Skin of body (tissue), 2 donors: ENCODE data around the gene CARD14. TPM values are rescaled to one million over a fixed set of nuclear protein-coding genes. Genes with fewer than 3 reads are reported as not detected.

Experiments used
- DNase-seq: peaks from one replicate; lab custom pipeline; 2025; lab: John Stamatoyannopoulos, UW
- total RNA-seq: library from RNA; depleted of rRNA; stranded (reverse); fragments of >200 nt; gene quantifications from one replicate; pipeline ENCODE4 v1.2.3, GENCODE V29; 2014

The CARD14 gene
- total RNA-seq, 1 donor from 2014 or later = 7.3 TPM

DNA sequence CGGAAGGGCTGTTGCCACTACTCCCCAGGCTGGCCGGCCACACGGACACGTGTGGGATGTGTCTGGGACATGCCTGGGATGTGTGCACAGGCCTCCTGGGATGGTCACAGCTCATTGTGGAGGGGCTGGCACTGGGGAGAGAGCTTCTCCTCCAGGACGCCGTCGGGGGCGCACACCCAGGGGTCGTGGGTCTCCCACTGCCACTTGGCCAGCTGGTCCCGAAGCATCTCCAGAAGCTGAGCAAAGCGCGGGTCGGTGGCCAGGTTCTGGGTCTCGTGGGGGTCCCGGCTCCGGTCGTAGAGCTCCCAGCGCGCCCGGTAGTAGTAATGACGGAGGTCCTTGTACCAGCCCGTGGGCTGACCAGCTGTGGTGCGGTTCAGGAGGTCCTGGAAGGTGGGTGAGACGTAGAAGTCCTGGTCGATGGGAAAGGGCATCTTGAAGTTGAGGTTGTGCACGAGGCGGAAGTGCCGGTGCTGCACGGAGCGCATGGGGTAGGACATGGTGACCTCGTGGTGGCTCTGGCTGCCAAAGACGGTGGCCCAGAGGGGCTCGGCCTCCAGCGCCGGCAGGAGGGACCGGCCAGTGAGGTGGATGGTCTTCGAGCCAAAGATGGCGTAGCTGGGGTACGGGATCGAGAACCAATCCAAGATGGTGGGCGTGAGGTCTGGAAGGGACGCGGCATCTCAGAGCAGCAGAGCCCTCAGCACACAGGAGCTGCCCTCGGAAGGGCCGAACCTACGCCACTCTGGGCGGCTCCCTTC is 40.7 kb downstream of the CARD14 start:
- DNase-seq = no peak

GRCh38 chr17:80212109-80212508 is 42.3 kb downstream of the CARD14 start:
- no peak for DNase-seq

- no peak for DNase-seq
Observed at GRCh38 chr17:80212511-80212910, 42.7 kb downstream of the CARD14 start.

DNA sequence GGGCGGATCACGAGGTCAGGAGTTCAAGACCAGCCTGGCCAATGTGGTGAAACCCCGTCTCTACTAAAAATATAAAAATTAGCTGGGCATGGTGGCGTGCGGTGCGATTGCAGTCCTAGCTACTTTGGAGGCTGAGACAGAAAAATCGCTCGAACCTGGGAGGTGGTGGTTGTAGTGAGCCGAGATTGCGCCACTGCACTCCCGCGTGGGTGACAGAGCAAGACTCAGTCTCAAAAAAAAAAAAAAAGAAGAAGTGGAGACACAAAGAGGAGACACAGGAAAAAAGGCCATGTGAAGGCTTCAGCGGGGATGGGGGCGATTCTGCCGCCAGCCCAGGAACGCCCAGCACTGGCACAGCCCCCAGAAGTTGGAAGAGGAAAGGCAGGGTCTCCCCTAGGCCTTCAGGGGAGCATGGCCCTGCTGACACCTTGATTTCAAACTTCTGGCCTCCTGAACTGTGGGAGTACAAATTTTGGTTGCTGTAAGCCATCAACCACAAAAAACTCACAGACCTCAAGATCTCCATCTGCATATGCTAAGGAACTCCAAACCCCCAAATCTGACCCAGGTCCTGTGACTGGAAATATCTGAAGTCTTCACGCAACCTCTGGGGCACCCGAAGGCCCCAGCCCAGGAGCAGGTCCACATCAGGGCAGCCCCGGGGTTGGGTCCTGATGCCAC is 43.3 kb downstream of the CARD14 start:
- DNase-seq = no peak

DNA sequence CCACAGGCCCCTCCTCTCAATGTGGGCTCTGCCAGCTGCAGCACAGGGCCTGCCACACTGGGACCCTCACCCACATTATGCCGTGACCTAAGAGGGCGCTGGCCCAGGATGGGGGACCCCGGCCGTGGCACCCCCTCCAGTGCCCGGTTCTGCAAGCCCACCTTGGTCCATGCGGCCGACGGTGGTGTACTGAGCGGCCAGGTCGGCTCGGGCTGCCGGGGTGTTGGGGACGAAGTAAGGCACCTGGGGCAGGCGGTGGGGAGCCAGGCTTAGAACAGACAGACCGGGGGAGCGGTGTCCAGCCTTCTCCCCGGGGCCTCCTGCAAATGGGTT is 43.8 kb downstream of the CARD14 start:
- DNase-seq = no peak

- no peak for DNase-seq
Observed at GRCh38 chr17:80214012-80214877, 44.4 kb downstream of the CARD14 start.

DNA sequence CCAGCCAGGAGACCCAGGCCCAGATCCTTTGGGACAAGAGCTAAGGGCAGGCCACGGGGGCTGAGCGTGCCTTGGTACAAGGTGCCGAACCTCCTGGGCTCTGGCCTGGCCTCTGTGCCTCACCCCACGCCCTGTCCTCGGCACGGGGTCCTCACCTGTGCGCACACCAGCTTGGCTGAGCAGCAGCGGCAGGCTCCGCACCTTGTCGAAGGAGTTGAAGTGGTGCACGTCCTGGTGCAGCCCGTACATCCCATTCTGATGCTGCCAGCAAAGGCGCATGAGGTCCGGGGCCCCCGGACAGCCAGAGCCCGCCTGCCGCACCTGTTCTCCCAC is 45.0 kb downstream of the CARD14 start:
- DNase-seq = no peak

GRCh38 chr17:80216473-80217456 is 46.9 kb downstream of the CARD14 start:
- no peak for DNase-seq

GRCh38 chr17:80217703-80218362 is 48.0 kb downstream of the CARD14 start:
- DNase-seq = no peak

- DNase-seq = no peak
Observed at GRCh38 chr17:80218391-80218790, 48.6 kb downstream of the CARD14 start.

DNA sequence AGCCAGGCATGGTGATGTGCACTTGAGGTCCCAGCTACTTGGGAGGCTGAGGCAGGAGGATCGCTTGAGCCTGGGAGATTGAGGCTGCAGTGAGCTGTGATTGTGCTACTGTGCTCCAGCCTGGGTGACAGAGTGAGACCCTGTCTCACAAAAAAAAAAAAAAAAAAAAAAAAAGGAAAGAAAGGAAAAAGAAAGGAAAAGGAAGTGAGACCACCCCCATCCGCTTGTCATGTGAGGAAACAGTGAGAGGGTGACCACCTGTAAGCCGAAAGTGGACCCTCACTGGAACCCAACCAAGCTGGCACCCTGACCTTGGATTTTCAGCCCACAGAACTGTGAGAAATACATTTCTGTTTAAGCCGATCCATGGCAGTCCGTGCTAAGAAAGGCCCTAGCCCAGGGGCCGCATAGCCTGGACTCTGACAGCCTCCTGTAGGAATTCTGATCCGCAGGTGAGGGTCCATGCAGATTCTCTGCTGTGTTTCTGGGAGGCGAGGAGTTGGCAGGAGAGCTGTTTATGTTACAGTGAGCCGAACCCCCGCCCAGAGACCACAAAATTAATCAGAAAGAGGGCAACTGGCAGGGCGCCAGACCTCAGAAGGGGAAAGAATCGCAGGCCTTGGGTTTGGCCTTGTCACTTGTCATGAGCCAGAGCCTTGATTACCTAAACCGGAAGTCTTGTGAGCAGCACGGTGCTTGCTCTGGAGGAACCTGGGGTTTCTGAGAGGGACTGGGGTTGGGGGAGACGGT is 49.4 kb downstream of the CARD14 start:
- DNase-seq = no peak

DNA sequence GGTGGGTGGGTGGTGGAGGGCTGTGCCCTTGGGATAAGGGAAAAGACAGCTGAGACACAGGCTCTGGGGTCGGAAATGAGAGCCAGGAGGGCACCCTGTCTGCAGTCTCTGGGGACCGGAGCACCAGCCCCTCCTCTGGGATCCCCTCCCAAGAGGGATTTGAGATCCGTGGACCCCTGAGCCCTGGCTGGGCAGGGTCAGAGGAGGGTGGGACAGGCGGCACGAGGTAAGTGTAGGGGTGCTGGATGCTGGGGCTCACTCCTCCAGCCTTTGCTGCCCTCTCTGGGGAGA is 49.9 kb downstream of the CARD14 start:
- no peak for DNase-seq

DNA sequence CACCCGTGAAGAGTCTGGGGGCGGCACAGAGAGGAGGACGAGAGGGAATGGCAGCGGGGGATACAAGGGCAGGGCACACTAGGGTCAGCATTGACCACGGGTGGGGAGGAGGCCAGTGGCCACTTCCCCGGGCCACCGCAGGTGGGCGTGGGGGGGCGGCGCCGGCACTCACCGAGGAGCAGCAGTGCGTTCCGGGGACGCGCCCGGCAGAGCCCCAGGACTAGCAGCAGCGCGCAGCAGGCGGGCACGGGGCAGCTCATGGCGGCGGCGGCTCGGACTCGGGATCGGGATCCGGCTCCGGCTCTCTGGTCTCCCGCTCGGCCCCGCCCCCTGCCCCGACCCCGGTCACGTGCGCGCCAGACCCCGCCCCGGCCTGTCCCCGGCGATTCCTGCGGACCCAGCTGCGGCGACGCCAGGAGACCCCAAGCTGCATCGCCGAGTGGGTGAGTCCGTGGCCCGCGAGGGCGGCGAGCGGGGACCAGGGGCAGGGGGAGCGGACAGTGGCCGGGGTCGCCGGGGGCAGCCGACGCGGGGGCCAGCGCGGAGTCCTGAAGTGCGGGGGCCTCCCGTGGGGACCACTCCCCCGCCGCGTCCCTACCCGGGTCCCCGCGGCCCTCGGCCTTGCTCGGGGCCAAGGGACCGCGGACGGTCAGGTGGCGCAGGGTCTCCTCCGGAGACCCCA is 50.4 kb downstream of the CARD14 start, which contains the start of the genes SGSH and SLC26A11:
Gene SGSH, minus strand, starts transcription at position 280 of the 682 bp plus-strand sequence. Its CDS starts 20 bp downstream, at position 260.
Gene SLC26A11, plus strand, starts transcription at position 374 of the 682 bp plus-strand sequence. CDS start 1,134 bp downstream, outside the sequence.
- DNase-seq = no peak

DNA sequence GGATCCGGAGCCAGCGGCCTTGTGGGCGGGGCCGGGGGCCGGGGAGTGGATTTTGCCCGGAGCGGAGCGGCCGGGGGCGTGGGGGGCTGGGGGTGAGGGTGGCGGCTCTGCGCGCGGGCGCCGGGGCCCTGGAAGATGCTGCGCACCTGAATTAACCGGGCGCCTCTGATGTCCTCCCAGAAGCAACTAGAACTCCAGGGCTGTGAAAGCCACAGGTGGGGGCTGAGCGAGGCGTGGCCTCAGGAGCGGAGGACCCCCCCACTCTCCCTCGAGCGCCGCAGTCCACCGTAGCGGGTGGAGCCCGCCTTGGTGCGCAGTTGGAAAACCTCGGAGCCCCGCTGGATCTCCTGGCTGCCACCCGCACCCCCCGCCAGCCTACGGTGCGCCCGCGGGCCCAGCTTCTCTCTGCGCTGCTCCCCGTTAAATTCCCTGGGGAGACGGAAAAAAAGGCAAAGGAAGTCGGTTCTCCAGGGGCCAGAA is 50.9 kb downstream of the CARD14 start:
- no peak for DNase-seq

DNA sequence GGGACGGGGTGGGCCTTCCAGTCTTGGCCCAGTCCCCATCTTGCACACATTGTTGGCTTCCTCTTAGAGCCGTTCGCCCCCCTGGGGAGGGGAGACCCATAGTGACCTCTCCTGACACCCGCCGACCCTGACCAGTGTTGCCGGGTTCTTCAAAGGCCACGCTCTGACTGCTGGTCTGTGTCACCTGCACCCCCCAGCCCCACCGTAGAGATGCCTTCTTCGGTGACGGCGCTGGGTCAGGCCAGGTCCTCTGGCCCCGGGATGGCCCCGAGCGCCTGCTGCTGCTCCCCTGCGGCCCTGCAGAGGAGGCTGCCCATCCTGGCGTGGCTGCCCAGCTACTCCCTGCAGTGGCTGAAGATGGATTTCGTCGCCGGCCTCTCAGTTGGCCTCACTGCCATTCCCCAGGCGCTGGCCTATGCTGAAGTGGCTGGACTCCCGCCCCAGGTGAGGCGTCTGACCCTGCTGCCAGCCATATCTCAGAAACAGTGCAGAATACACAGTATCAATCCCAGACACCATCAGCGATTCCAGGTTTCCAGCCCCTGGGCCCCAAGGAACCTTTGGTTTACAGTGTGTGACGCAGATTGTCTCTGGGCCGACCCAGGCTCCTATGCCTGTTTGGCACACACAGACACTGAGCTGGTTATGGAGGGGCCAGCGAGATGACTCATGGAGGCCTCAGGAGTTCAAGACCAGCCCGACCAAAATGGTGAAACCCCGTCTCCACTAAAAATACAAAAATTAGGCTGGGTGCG is 51.7 kb downstream of the CARD14 start:
- DNase-seq = no peak

GRCh38 chr17:80222376-80223141 is 52.7 kb downstream of the CARD14 start:
- no peak for DNase-seq

DNA sequence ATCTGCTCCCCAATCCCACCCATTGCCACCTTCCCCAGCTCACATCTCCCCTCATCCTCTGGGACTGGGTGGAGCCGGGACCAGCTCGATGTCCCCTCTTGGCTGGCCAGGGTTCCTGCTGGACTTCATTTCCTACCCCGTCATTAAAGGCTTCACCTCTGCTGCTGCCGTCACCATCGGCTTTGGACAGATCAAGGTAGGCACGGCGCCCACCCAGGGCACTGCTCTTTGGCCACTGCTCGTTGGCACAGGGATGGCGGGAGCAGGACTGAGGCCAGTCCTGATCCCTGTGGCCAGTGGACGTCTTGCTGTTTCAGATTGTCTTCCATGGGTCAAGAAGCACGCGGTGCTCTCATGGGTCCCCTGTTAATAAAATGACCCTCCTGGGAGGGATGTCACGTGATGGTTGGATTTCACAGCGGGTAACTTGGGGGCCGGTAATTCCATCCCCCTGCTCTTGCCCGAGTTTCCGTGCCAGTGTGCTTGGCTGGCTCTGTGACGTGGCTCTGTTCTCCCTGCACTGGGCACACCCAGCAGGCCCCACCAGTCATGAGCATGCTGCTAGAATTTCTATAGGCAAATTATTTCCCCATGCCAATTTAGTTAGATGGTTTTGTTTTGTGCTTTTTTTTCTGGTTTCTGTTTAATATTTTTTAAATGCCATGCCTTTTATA is 53.4 kb downstream of the CARD14 start:
- no peak for DNase-seq
